ENCODE measurements around the gene ABCC1.

DNA sequence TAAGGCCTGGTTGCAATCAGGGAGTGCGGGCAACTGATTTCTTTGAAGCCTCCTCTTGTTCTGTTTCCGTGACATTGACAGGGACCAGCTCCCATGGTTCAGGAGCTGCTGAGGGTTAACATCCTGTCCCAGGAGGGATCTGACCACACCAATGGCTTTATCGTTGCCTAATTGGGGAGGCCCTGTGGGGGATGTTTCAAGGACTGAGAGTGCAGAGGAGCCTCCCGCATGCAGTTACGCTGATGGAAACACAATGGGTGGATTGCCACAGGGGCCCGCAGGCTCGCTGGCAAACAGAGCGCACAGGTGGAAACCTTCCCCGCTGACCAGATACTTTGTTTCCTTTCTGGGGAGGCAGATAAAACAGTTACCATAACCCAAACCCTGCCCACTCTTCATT, 23.8 kb upstream of the ABCC1 start:
- TF ChIP-seq POLR2A (IDR thresholded peaks at IDR 0.05; ENCODE audit: low read depth, low read length) (no peak), CEBPB (IDR thresholded peaks at IDR 0.05; ENCODE audit: low read depth, low read length) (no peak), CHD1 (IDR thresholded peaks at IDR 0.05; ENCODE audit: low read depth, low read length) (no peak), MXI1 (IDR thresholded peaks at IDR 0.05; ENCODE audit: borderline replicate concordance, low read depth, low read length) (no peak), BHLHE40 (IDR thresholded peaks at IDR 0.05; ENCODE audit: low read depth, low read length) (no peak), RFX5 (IDR thresholded peaks at IDR 0.05; ENCODE audit: low read depth, low read length) (no peak), NFE2L2 (IDR thresholded peaks at IDR 0.05; ENCODE audit: low read depth, low read length) (no peak), RAD21 (IDR thresholded peaks at IDR 0.05; ENCODE audit: low read length) (no peak), FOS (IDR thresholded peaks at IDR 0.05; ENCODE audit: low read depth, low read length) (no peak), SMC3 (IDR thresholded peaks at IDR 0.05; ENCODE audit: low read depth, low read length) (no peak), MAZ (IDR thresholded peaks at IDR 0.05; ENCODE audit: borderline replicate concordance, low read depth, low read length) (no peak)
- TF ChIP-seq, protein P1, sequence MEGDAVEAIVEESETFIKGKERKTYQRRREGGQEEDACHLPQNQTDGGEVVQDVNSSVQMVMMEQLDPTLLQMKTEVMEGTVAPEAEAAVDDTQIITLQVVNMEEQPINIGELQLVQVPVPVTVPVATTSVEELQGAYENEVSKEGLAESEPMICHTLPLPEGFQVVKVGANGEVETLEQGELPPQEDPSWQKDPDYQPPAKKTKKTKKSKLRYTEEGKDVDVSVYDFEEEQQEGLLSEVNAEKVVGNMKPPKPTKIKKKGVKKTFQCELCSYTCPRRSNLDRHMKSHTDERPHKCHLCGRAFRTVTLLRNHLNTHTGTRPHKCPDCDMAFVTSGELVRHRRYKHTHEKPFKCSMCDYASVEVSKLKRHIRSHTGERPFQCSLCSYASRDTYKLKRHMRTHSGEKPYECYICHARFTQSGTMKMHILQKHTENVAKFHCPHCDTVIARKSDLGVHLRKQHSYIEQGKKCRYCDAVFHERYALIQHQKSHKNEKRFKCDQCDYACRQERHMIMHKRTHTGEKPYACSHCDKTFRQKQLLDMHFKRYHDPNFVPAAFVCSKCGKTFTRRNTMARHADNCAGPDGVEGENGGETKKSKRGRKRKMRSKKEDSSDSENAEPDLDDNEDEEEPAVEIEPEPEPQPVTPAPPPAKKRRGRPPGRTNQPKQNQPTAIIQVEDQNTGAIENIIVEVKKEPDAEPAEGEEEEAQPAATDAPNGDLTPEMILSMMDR (conservative IDR thresholded peaks at IDR 0.05; ENCODE audit: low read depth, low read length) = no peak
- TF ChIP-seq, protein P2, sequence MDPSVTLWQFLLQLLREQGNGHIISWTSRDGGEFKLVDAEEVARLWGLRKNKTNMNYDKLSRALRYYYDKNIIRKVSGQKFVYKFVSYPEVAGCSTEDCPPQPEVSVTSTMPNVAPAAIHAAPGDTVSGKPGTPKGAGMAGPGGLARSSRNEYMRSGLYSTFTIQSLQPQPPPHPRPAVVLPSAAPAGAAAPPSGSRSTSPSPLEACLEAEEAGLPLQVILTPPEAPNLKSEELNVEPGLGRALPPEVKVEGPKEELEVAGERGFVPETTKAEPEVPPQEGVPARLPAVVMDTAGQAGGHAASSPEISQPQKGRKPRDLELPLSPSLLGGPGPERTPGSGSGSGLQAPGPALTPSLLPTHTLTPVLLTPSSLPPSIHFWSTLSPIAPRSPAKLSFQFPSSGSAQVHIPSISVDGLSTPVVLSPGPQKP (IDR thresholded peaks at IDR 0.05; ENCODE audit: borderline replicate concordance, low read depth, low read length) = no peak
- TF ChIP-seq, protein P3, sequence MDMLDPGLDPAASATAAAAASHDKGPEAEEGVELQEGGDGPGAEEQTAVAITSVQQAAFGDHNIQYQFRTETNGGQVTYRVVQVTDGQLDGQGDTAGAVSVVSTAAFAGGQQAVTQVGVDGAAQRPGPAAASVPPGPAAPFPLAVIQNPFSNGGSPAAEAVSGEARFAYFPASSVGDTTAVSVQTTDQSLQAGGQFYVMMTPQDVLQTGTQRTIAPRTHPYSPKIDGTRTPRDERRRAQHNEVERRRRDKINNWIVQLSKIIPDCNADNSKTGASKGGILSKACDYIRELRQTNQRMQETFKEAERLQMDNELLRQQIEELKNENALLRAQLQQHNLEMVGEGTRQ (IDR thresholded peaks at IDR 0.05; ENCODE audit: low read depth, low read length) = no peak

Measured in IMR-90 (cell line).